Activated T-cell treated with anti-CD3 and anti-CD28 coated beads, Interleukin-2, amount 50 U/mL, for 48 hours (primary cell): ENCODE measurements around the gene TMEM135.
"Not testable (repeated sequence)": the region's sequence is repeated elsewhere in the genome, so short reads cannot be mapped to it uniquely, and the experiment has no call there.

ENCODE experiments used
- DNase-seq, 2 experiments: peaks; one replicate each; pipeline ENCODE4 v3.0.0-alpha.2; 2020

The TMEM135 gene

GRCh38 chr11:87081358-87081757, 43.6 kb downstream of the TMEM135 start:
- DNase-seq = no peak

DNA sequence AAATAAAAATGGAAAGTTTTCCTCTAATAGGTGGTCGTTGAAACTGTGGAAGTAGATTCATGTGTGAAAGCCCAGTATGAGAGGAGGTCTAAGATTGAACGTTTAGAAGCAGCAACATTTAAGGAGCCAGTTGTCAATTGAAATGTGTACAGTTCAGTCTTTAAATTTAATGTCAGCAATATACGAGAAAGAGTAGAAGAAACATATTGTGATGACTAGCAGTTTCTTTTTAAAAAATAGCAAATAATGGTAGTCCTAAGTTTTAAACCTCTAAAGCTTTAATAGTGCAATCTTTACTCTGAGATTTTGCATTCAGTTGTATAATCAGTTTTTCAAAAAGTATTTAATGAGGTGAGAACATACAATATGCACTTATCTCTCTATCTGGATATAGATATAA, 44.9 kb downstream of the TMEM135 start:
- DNase-seq = no peak

- no peak for DNase-seq
These were observed 45.3 kb downstream of the TMEM135 start for GRCh38 chr11:87083029-87083428.

DNA sequence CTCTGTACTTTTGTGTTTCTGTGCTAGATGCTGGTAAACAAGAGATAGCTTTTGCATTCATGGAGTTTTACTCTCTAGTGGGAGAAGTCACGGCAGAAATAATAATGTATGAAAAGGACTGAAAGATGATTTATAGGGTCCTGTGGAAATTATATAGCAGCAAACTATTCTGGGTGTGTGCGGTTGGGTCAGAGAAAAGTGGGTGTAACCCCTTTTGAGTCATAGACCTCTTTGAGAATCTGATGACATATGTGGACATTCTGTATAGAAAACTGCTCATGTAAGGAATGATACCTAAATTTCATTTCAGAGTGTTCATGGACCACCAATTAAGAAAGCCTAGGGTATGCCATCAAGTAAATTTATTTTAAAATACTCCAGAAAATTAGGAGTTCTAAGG, 54.4 kb downstream of the TMEM135 start:
- no peak for DNase-seq

- no peak for DNase-seq
These were observed 54.8 kb downstream of the TMEM135 start for GRCh38 chr11:87092567-87092966.

GRCh38 chr11:87097582-87097981, 59.8 kb downstream of the TMEM135 start:
- peak; percentile 42 to 44 for DNase-seq

- no peak for DNase-seq
These were observed 64.3 kb downstream of the TMEM135 start for GRCh38 chr11:87101956-87102580.

DNA sequence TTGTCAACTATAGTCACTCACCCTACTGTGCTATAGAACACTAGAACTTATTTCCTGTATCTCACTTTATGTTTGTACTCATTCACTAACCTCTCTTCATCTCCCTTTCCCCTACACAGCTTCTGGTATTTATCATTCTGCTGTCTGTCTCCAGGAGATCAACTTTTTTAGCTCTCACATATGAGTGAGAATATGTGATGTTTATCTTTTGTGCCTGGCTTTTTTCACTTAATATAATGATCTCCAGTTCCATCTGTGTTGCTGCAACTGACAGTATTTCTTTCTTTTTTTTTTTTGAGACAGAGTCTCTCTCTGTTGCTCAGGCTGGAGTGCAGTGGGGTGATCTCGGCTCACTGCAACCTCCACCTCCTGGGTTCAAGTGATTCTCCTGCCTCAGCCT, 68.1 kb downstream of the TMEM135 start:
- DNase-seq = not testable (repeated sequence)

DNA sequence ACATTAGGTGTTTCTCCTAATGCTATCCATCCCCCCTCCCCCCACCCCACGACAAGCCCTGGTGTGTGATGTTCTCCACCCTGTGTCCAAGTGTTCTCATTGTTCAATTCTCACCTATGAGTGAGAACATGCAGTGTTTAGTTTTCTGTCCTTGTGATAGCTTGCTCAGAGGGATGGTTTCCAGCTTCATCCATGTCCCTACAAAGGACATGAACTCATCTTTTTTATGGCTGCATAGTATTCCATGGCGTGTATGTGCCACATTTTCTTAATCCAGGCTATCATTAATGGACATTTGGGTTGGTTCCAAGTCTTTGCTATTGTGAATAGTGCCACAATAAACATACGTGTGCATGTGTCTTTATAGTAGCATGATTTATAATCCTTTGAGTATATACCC, 69.6 kb downstream of the TMEM135 start:
- not testable (repeated sequence) for DNase-seq

- no peak for DNase-seq
These were observed 72.9 kb downstream of the TMEM135 start for GRCh38 chr11:87110443-87111131.

DNA sequence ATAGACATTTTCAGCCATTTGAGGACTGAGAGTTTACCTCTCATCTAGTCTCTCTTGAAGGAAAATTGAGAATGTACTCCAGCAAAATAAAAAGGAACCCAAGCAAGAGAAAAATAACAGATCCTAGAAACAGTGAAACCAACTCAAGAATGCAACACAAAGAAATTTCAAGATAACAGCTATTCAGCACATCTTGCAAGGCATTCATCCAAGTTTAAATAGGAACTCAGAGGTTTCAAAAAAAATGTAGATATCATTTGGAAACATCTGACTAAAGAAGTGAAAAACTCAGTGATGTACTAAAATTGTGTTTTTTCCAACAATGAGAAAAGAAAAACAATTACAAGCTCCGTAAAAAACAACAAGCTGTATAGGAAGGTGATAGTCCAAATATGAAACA, 76.4 kb downstream of the TMEM135 start:
- DNase-seq = no peak

DNA sequence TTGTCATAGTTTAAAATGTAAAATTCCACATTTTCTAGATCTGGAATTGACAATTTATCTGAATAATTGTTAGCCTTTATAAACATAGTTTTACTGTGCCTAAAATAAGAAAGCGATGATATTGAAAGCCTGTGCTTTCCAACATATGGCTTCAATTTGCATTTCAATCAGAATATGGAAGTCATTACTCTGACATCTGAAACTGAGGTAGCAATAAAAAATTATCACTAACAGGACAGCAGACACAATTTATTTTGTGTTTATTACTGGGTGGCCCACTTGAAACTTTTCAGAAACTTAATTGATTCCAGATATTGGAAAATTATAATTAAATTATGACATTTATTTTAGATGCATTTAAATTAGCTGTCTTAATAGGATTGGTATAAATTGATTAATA, 78.5 kb downstream of the TMEM135 start:
- DNase-seq = no peak

DNA sequence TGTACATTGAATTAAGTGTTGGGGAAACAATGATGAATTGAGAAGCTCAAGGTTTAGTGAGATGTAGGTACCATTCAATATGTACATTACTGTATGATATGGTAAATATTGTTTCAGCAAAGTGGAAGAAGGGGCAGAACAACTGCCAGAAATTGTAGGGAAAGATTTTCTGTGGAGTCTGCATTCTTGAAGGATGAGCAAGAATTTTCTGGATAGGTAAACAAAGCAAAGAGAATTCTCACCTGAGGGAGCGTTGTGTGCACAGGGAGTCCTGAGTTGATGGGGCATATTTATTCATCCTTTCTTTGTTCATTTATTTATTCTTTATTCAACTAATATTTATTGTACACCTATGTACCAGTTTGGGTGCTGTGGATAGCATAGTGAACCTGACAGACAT, 83.2 kb downstream of the TMEM135 start:
- DNase-seq = no peak

DNA sequence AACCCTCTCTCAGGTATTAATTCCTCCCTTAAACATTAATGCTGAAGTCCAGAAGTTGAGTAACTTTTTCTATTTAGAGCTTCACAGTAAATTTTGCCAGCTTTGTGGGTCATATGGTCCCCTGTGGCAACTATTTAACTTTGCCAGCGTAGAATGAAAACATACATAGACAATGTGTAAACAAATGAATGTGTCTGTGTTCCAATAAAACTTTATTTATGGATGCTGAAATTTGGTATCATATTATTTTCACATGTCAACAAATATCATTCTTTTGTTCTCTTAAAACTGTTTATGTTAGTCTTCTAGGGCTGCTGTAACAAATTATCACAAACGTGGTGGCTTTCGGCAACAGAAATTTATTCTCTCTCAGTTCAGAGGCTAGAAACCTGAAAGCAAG, 85.1 kb downstream of the TMEM135 start:
- DNase-seq = no peak

DNA sequence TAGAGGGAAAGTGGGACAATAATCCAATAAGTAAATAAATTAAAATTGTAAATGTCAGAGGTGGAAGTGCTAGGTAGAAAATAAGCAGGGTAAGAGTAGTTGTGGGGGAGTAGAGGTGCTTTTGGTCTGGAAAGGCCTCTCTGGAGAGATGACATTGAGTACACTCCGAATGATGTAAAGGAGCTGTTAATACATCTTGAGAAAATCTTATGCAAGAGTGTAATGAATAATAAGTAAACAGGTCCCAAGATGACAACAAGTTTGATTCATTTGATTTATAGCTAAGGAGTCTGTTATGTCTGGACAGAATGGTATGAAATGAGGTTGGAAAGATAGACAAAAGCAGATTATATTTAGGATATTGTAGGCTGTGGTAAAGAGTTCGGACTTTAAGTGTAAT, 87.5 kb downstream of the TMEM135 start:
- no peak for DNase-seq

DNA sequence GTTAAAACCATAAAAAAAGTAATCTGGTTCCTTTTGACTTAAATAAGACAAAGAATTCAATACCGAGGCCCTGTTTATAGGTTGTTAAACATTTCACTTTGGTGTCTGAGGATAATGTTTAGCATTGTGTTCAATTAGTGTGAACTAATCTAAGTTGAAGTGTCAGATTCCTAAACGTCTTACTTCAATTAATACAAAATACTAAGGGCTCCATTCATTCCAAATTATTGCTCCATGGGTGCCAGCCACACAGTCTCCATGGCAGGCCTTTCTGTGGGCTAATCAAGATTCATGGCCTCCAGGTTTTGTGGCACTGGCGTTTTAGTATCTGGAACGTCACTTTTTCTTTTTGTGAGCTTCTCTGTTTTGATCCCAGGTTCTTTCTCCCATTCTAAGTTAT, 89.4 kb downstream of the TMEM135 start:
- no peak for DNase-seq

- no peak for DNase-seq
These were observed 90.6 kb downstream of the TMEM135 start for GRCh38 chr11:87128372-87128771.

DNA sequence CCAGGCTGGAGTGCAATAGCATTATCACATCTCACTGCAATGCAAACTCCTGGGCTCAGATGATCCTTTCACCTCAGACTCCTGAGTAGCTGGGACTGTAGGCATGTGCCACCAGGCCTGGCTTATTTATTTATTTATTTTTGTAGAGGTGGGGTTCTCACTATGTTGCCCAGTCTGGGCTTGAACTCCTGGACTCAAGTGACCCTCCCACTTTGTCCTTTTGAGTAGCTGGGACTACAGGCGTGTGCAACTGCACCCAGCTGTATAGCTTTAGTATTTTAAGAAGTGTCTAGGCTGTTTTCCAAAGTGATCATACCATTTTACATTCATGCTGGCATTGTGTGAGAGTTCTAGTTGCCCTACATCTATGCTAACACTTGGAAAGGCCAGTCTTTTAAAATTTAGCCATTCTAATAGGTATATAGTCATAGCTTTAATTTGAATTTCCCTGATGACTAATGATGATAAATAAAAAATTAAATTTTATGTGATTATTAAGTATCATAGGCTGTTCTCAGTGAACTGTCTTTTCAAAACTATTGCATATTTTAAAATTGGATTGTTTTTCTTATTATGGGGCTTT, 96.9 kb downstream of the TMEM135 start:
- DNase-seq = no peak

DNA sequence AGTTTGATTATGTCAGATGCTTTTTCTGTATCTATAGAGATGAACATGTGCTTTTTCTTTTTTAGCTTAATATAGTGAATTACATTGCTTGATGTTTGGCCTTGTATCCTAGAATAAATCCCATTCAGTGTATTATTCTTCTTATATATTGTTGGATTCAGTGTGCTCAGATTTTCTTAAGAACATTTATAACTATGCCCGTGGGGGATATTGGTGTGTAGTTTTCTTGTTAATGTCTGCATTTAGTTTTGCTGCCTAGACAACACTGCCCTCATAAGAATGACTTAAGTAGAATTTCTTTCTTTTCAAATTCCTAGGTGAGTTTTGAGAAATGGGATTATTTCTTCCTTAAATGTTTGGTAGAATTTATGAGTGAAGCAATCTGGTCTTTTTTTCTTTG, 98.5 kb downstream of the TMEM135 start:
- DNase-seq = no peak

GRCh38 chr11:87137711-87138110, 100.0 kb downstream of the TMEM135 start:
- no peak for DNase-seq

DNA sequence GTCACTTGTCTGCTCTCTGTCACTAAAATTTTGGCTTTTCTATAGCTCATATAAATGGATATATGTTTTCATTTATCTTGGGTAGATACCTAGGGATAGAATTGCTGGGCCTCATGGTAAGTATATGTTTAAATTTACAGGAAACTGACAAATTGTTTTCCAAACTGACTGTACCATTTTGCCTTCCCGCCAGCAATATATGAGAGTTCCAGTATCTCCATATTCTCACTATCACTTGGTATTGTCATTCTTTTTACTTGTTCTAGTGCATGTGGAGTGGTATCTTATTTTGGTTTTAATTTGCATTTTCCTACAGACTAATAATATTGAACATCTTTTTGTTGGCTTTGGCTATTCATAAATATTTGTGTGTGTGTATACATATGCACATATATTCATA, 101.7 kb downstream of the TMEM135 start:
- no peak for DNase-seq

DNA sequence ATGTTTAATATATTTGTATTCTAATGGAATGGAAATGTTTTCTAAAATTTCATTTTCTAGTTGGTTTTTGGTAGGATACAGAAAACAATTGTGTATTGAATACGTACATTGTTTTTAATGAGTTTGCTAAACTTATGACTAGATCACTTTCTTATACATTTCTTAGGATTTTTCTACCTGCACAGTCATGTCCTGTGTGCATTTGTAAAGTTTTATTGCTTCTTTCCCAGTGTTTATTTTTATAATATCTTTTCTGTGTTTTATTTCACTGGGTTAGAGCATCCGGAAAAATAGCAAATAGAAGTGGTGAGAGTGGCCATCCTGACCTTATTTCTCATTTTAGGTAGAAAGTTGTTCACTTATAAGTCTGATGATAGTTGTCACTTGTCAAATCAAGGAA, 103.6 kb downstream of the TMEM135 start:
- no peak for DNase-seq

- DNase-seq = no peak
These were observed 104.3 kb downstream of the TMEM135 start for GRCh38 chr11:87141980-87142514.

- DNase-seq = no peak
These were observed 104.9 kb downstream of the TMEM135 start for GRCh38 chr11:87142594-87142993.
